A549 (cell line): ENCODE data around the gene CAMTA1.

Experiments
- EP300 ChIP-seq, 2 experiments: fragments of >200 bp; sonication (Bioruptor Twin); formaldehyde crosslinking; IDR thresholded peaks; 2 replicates in 1 of 2; 3 replicates in 1 of 2; pipeline ENCODE4 v1.6.1; 2016 to 2017
- MAFK ChIP-seq: fragments of 450-650 bp; IDR thresholded peaks from 2 replicates; pipeline ENCODE4 v1.6.1; 2014; ENCODE audit not compliant: partially characterized antibody
- NFE2L2 ChIP-seq: fragments of 150-350 bp; conservative IDR thresholded peaks from 2 replicates; pipeline ENCODE4 v1.6.1; 2014; ENCODE audit warnings: low read length
- RAD21 ChIP-seq, 2 experiments: fragments of >200 bp in 1 of 2; sonication (Bioruptor Twin) in 1 of 2; formaldehyde crosslinking in 1 of 2; IDR thresholded peaks in 1 of 2; conservative IDR thresholded peaks in 1 of 2; 2 replicates in 1 of 2; 3 replicates in 1 of 2; pipeline ENCODE4 v1.6.1; 2012 to 2018; ENCODE audit warnings: inconsistent platforms in 1 of 2
- RFX5 ChIP-seq: fragments of 450-650 bp; IDR thresholded peaks from 2 replicates; pipeline ENCODE4 v1.7.1; 2014; ENCODE audit warnings: antibody characterized with exemption, mild to moderate bottlenecking, moderate library complexity
- TF ChIP-seq, protein P1 (sequence below): fragments of 200-600 bp; sonication (generic); IDR thresholded peaks from 2 replicates; pipeline ENCODE4 v1.6.1; 2016; ENCODE audit warnings: antibody characterized with exemption, mild to moderate bottlenecking, moderate library complexity
- TF ChIP-seq, protein P2 (sequence below): fragments of 150-350 bp; IDR thresholded peaks from 2 replicates; pipeline ENCODE4 v1.6.1; 2014; ENCODE audit warnings: low read depth, mild to moderate bottlenecking, low read length

DNA sequence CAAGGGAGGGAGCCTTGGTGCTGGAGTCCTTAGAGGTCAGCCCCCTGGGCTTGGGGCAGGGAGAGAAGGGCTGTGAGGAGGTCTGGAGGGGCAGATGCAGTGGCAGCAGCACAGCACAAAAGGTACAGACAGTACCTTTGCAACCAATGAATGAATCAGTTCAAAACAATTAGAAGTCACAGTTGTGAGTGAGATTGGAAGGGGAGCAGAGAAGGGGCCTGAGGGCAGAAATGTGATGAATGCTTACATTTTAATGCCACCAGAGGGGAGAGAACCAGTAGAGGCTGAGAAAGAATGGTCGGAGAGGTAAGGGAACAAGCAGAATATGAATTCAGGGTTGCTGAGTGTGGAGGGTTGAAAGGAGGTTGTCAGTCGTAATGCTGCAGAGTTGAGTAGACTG lies 24.2 kb downstream of the CAMTA1 start:
- TF ChIP-seq RFX5 (no peak), EP300 (IDR thresholded peaks at IDR 0.05) (no peak), NFE2L2 (no peak), MAFK (no peak), RAD21 (conservative IDR thresholded peaks at IDR 0.05 in 1 of 2, IDR thresholded peaks at IDR 0.05 in 1 of 2) (no peak)
- TF ChIP-seq, protein P1, sequence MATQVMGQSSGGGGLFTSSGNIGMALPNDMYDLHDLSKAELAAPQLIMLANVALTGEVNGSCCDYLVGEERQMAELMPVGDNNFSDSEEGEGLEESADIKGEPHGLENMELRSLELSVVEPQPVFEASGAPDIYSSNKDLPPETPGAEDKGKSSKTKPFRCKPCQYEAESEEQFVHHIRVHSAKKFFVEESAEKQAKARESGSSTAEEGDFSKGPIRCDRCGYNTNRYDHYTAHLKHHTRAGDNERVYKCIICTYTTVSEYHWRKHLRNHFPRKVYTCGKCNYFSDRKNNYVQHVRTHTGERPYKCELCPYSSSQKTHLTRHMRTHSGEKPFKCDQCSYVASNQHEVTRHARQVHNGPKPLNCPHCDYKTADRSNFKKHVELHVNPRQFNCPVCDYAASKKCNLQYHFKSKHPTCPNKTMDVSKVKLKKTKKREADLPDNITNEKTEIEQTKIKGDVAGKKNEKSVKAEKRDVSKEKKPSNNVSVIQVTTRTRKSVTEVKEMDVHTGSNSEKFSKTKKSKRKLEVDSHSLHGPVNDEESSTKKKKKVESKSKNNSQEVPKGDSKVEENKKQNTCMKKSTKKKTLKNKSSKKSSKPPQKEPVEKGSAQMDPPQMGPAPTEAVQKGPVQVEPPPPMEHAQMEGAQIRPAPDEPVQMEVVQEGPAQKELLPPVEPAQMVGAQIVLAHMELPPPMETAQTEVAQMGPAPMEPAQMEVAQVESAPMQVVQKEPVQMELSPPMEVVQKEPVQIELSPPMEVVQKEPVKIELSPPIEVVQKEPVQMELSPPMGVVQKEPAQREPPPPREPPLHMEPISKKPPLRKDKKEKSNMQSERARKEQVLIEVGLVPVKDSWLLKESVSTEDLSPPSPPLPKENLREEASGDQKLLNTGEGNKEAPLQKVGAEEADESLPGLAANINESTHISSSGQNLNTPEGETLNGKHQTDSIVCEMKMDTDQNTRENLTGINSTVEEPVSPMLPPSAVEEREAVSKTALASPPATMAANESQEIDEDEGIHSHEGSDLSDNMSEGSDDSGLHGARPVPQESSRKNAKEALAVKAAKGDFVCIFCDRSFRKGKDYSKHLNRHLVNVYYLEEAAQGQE, result no peak
- TF ChIP-seq, protein P2, sequence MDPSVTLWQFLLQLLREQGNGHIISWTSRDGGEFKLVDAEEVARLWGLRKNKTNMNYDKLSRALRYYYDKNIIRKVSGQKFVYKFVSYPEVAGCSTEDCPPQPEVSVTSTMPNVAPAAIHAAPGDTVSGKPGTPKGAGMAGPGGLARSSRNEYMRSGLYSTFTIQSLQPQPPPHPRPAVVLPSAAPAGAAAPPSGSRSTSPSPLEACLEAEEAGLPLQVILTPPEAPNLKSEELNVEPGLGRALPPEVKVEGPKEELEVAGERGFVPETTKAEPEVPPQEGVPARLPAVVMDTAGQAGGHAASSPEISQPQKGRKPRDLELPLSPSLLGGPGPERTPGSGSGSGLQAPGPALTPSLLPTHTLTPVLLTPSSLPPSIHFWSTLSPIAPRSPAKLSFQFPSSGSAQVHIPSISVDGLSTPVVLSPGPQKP, result no peak
